K562 (cell line): ENCODE measurements around the gene TMPRSS9. TPM values are rescaled to one million over a fixed set of nuclear protein-coding genes. Genes with fewer than 3 reads are reported as not detected.
A peak's percentile ranks its signal among the peaks of the same experiment; 100 is the strongest.

Source experiments
- CBFA2T2 ChIP-seq: fragments of 450-650 bp; conservative IDR thresholded peaks from 2 replicates; pipeline ENCODE4 v1.6.1; 2017; ENCODE audit warnings: mild to moderate bottlenecking
- ETS2 ChIP-seq: IDR thresholded peaks from 2 replicates; pipeline ENCODE4 v1.6.1; 2016; ENCODE audit warnings: borderline replicate concordance, missing genetic modification characterization, mild to moderate bottlenecking, moderate library complexity, missing compliant biosample characterization; ENCODE audit not compliant: poor library complexity, severe bottlenecking
- NR2C2 ChIP-seq, 2 experiments: fragments of 200-800 bp in 1 of 2; sonication (Bioruptor generic) in 1 of 2; sonication (generic) in 1 of 2; formaldehyde crosslinking in 1 of 2; IDR thresholded peaks; 2 replicates each; pipeline versions ENCODE4 v1.6.1 to v1.8.0; 2016 to 2022; ENCODE audit warnings: mild to moderate bottlenecking in 1 of 2, missing compliant biosample characterization in 1 of 2, missing genetic modification characterization in 1 of 2, missing genetic modification reagents in 1 of 2
- POLR3A ChIP-seq: IDR thresholded peaks from 2 replicates; pipeline ENCODE4 v1.6.1; 2011; ENCODE audit warnings: borderline replicate concordance, mild to moderate bottlenecking, moderate library complexity; ENCODE audit not compliant: insufficient read length, insufficient read depth; ENCODE audit errors: extremely low read depth
- SREBF1 ChIP-seq: fragments of 150-350 bp; IDR thresholded peaks from 2 replicates; pipeline ENCODE4 v1.6.1; 2014; ENCODE audit warnings: antibody characterized with exemption, low read depth, low read length, borderline replicate concordance
- ZKSCAN1 ChIP-seq: fragments of 150-350 bp; IDR thresholded peaks from 2 replicates; pipeline ENCODE4 v1.6.1; 2016; ENCODE audit warnings: low read depth, low read length
- ZNF175 ChIP-seq: fragments of 200-800 bp; sonication (Bioruptor generic); IDR thresholded peaks from 2 replicates; pipeline ENCODE4 v1.6.1; 2016; ENCODE audit warnings: low read depth, mild to moderate bottlenecking, missing genetic modification characterization, missing compliant biosample characterization
- ZNF79 ChIP-seq: fragments of 250-450 bp; sonication (Bioruptor Pico); IDR thresholded peaks from 2 replicates; pipeline ENCODE4 v1.4.0; 2020; ENCODE audit warnings: low read depth, mild to moderate bottlenecking, moderate library complexity
- polyA plus RNA-seq, 8 experiments: library from polyadenylated mRNA; depleted of rRNA in 4 of 8; stranded (reverse) in 5 of 8; unstranded in 3 of 8; fragments of >200 nt; fragmentation: Nextera tagmentation in 2 of 8; fragmentation: Illumina TruSeq in 1 of 8; extraction: Ambion mirVana in 2 of 8; extraction: Trizol in 1 of 8; gene quantifications; 2 replicates each; pipeline versions ENCODE4 v1.2.1 to v1.2.3, GENCODE V29; 2011 to 2014; ENCODE audit warnings: inconsistent platforms in 1 of 8, missing spikeins in 1 of 8
- total RNA-seq, 7 experiments: library from RNA; depleted of rRNA in 6 of 7; stranded (reverse); fragments of >200 nt in 6 of 7; fragmentation: Illumina TruSeq in 2 of 7; extraction: Trizol in 2 of 7; gene quantifications; 2 replicates each; pipeline versions ENCODE4 v1.2.1 to v1.2.3, GENCODE V29; 2011 to 2021; ENCODE audit warnings: low replicate concordance in 1 of 7
- TF ChIP-seq, protein P1 (sequence below): fragments of 450-650 bp; IDR thresholded peaks from one replicate; pipeline ENCODE4 v1.6.1; 2018; ENCODE audit warnings: mild to moderate bottlenecking, moderate library complexity; ENCODE audit not compliant: partially characterized antibody

TMPRSS9 gene
- total and polyA plus RNA-seq, 9 of the 15 experiments (the other 6 are each of a cell fraction or from before 2014, with no cell fraction given) = 0.01 to 0.03 TPM; not detected in 7

DNA sequence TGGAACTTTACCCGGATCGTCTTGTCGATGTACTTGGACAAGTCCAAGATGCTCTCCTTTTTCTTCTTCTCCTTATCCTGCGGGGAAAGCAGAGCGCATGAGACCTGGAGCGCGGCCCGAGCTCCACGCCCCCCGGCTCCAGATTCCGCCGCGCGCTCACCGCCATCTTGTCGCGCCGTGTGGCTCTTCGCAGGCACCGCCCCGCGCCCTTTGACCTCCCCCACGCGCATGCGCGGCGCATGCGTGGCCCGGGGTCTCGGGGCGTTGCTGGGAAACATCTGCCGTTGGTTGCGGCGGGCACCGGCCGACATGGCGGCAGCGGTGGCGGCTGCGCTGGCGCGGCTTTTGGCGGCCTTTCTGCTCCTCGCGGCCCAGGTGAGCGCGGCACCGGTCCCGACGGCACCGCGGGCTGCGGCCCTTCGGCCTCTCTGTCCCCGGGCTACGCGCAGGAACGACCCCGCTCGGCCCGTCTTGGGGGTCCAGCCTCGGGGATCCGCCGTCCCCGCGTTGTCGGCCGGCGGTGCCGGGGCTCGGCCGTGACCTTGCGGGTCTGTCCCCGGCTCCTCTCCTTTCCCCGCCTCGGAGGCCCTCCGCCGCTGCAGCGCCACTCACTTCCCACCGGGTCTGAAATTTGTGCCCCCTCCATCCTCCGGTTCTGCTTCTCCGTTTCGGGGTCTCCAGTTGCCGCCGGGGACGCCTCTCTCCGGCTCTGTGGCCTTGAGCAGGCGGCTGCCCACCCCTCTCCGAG is 31.5 kb upstream of the TMPRSS9 start, which contains the start of the genes LSM7 and SPPL2B (continued):
- TF ChIP-seq, protein P1, sequence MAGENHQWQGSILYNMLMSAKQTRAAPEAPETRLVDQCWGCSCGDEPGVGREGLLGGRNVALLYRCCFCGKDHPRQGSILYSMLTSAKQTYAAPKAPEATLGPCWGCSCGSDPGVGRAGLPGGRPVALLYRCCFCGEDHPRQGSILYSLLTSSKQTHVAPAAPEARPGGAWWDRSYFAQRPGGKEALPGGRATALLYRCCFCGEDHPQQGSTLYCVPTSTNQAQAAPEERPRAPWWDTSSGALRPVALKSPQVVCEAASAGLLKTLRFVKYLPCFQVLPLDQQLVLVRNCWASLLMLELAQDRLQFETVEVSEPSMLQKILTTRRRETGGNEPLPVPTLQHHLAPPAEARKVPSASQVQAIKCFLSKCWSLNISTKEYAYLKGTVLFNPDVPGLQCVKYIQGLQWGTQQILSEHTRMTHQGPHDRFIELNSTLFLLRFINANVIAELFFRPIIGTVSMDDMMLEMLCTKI = no peak
- TF ChIP-seq POLR3A (no peak), NR2C2 (CRISPR knock-in tag; IDR thresholded peaks at IDR 0.05) (peak; percentile 99), NR2C2 (tag; IDR thresholded peaks at IDR 0.05) (peak; percentile 99), ZNF175 (CRISPR knock-in tag) (no peak), CBFA2T2 (no peak), ZKSCAN1 (no peak; the same call in 1 of the 2 replicates), SREBF1 (peak; percentile 74; the same call in 1 of the 2 replicates), ZNF79 (no peak), ETS2 (tag) (no peak)
- TF ChIP-seq, all 486 proteins: peak for 111
